Body of pancreas (tissue), 4 donors: ENCODE measurements around the gene RAX2.

Experiments used
- CTCF ChIP-seq, 7 experiments: fragments of 450-650 bp in 4 of 7; fragments of 200-600 bp in 3 of 7; sonication (generic) in 3 of 7; IDR thresholded peaks; one replicate each; pipeline ENCODE4 v1.5.1; 2016 to 2019; ENCODE audit warnings: antibody characterized with exemption in 7 of 7
- POLR2A ChIP-seq, 3 donors: fragments of 450-650 bp; IDR thresholded peaks; one replicate each; pipeline ENCODE4 v1.6.1; 2016; ENCODE audit warnings: antibody characterized with exemption in 3 of 3, mild to moderate bottlenecking in 2 of 3

GRCh38 chr19:3784607-3785450 is 12.8 kb upstream of the RAX2 start:
- TF ChIP-seq CTCF (IDR thresholded peaks at IDR 0.05) (no peak), POLR2A (IDR thresholded peaks at IDR 0.05) (no peak)
